HEK293 (cell line): ENCODE data around the gene GFM2.

Experiments
- MYNN ChIP-seq: fragments of 450-650 bp; formaldehyde crosslinking; IDR thresholded peaks from 2 replicates; pipeline ENCODE4 v1.5.1; 2016; ENCODE audit warnings: missing biosample characterization, missing genetic modification characterization, borderline replicate concordance
- REPIN1 ChIP-seq: fragments of 450-650 bp; formaldehyde crosslinking; IDR thresholded peaks from 2 replicates; pipeline ENCODE4 v1.5.1; 2017; ENCODE audit warnings: missing biosample characterization, missing genetic modification characterization, low read depth
- SCRT2 ChIP-seq: fragments of 450-650 bp; formaldehyde crosslinking; IDR thresholded peaks from 2 replicates; pipeline ENCODE4 v1.5.1; 2016; ENCODE audit warnings: missing biosample characterization, missing genetic modification characterization
- ZBTB21 ChIP-seq: fragments of 450-650 bp; formaldehyde crosslinking; IDR thresholded peaks from 2 replicates; pipeline ENCODE4 v1.5.1; 2017; ENCODE audit warnings: missing biosample characterization, missing genetic modification characterization
- ZFP41 ChIP-seq: fragments of 450-650 bp; formaldehyde crosslinking; IDR thresholded peaks from 2 replicates; pipeline ENCODE4 v1.5.1; 2016; ENCODE audit warnings: missing biosample characterization, missing genetic modification characterization, borderline replicate concordance
- ZIC2 ChIP-seq: fragments of 450-650 bp; formaldehyde crosslinking; IDR thresholded peaks from 2 replicates; pipeline ENCODE4 v1.5.1; 2016; ENCODE audit warnings: missing biosample characterization, missing genetic modification characterization
- ZNF274 ChIP-seq, 2 experiments: fragments of 200-500 bp in 1 of 2; fragments of 450-650 bp in 1 of 2; sonication (Bioruptor generic) in 1 of 2; formaldehyde crosslinking in 1 of 2; IDR thresholded peaks; 2 replicates each; pipeline versions ENCODE4 v1.5.1 to v1.6.1; 2014 to 2016; ENCODE audit warnings: borderline replicate concordance in 1 of 2, inconsistent platforms in 1 of 2, low read length in 1 of 2, missing biosample characterization in 1 of 2, missing genetic modification characterization in 1 of 2
- ZNF324 ChIP-seq: fragments of 450-650 bp; formaldehyde crosslinking; IDR thresholded peaks from 2 replicates; pipeline ENCODE4 v1.5.1; 2016; ENCODE audit warnings: missing biosample characterization, missing genetic modification characterization
- ZNF37A ChIP-seq: fragments of 450-650 bp; IDR thresholded peaks from 2 replicates; pipeline ENCODE4 v1.5.1; 2018; ENCODE audit warnings: missing biosample characterization, missing genetic modification characterization
- ZNF792 ChIP-seq: fragments of 450-650 bp; formaldehyde crosslinking; IDR thresholded peaks from 2 replicates; pipeline ENCODE4 v1.5.1; 2016; ENCODE audit warnings: missing biosample characterization, missing genetic modification characterization
- TF ChIP-seq, protein P1 (sequence below): fragments of 450-650 bp; formaldehyde crosslinking; IDR thresholded peaks from 2 replicates; pipeline ENCODE4 v1.5.1; 2016; ENCODE audit warnings: missing biosample characterization, missing genetic modification characterization
- TF ChIP-seq, protein P2 (sequence below): IDR thresholded peaks from 2 replicates; pipeline ENCODE4 v1.6.1; 2011; ENCODE audit warnings: mild to moderate bottlenecking, low read depth, low read length, borderline replicate concordance

DNA sequence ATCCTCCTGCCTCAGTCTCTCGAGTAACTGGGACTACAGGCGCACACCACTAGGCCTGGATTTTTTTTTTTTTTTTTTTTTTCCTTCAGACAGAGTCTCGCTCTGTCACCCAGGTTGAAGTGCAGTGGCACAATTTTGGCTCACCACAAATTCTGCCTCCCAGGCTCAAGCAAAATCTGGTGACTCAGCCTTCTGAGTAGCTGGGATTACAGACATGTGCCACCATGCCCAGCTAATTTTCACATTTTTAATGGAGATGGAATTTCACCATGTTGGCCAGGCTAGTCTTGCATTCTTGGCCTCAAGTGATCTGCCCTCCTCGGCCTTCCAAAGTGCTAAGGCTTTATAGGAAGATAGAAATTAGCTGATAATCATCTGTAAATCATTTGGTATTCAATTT, 44.0 kb upstream of the GFM2 start:
- TF ChIP-seq, protein P1, sequence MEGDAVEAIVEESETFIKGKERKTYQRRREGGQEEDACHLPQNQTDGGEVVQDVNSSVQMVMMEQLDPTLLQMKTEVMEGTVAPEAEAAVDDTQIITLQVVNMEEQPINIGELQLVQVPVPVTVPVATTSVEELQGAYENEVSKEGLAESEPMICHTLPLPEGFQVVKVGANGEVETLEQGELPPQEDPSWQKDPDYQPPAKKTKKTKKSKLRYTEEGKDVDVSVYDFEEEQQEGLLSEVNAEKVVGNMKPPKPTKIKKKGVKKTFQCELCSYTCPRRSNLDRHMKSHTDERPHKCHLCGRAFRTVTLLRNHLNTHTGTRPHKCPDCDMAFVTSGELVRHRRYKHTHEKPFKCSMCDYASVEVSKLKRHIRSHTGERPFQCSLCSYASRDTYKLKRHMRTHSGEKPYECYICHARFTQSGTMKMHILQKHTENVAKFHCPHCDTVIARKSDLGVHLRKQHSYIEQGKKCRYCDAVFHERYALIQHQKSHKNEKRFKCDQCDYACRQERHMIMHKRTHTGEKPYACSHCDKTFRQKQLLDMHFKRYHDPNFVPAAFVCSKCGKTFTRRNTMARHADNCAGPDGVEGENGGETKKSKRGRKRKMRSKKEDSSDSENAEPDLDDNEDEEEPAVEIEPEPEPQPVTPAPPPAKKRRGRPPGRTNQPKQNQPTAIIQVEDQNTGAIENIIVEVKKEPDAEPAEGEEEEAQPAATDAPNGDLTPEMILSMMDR (tag by site-specific recombination): no peak
- TF ChIP-seq ZNF274 (IDR thresholded peaks at IDR 0.05; ENCODE audit: low read length) (no peak), ZNF274 (tag by site-specific recombination; IDR thresholded peaks at IDR 0.05; ENCODE audit: borderline replicate concordance) (no peak), ZIC2 (tag by site-specific recombination) (no peak), ZBTB21 (no peak), ZFP41 (tag by site-specific recombination) (no peak), ZNF792 (tag by site-specific recombination) (no peak), ZNF37A (tag by site-specific recombination) (no peak), REPIN1 (no peak), ZNF324 (tag by site-specific recombination) (no peak), MYNN (no peak), SCRT2 (no peak)
- TF ChIP-seq, protein P2, sequence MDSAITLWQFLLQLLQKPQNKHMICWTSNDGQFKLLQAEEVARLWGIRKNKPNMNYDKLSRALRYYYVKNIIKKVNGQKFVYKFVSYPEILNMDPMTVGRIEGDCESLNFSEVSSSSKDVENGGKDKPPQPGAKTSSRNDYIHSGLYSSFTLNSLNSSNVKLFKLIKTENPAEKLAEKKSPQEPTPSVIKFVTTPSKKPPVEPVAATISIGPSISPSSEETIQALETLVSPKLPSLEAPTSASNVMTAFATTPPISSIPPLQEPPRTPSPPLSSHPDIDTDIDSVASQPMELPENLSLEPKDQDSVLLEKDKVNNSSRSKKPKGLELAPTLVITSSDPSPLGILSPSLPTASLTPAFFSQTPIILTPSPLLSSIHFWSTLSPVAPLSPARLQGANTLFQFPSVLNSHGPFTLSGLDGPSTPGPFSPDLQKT: no peak
